Fibroblast of villous mesenchyme (primary cell): ENCODE results near the gene MRPS14. TPM values are rescaled to one million over a fixed set of nuclear protein-coding genes. Genes with fewer than 3 reads are reported as not detected.
"Not testable (repeated sequence)": the region's sequence is repeated elsewhere in the genome, so short reads cannot be mapped to it uniquely, and the experiment has no call there.

ENCODE experiments used
- DNase-seq: peaks from one replicate; pipeline ENCODE4 v3.0.0-alpha.2; 2010; ENCODE audit warnings: low read depth
- H3K4me3 ChIP-seq: 2 replicates; pipeline ENCODE4 v1.5.1; 2011; ENCODE audit warnings: low read depth, mild to moderate bottlenecking, low read length
- CTCF ChIP-seq: IDR thresholded peaks from 2 replicates; pipeline ENCODE4 v1.5.1; 2012; ENCODE audit warnings: low read depth, mild to moderate bottlenecking, low read length; ENCODE audit not compliant: insufficient read depth
- total RNA-seq: library from RNA; depleted of rRNA; stranded (reverse); fragments of >200 nt; gene quantifications from 2 replicates; pipeline ENCODE4 v1.2.3, GENCODE V29; 2012

The MRPS14 gene
- total RNA-seq, 1 donor, result 25.9 TPM

- DNase-seq, result no peak
- no peak for TF ChIP-seq CTCF
- no peak overlapping the region for H3K4me3 ChIP-seq
These were observed 1.5 kb upstream of the MRPS14 start for GRCh38 chr1:175024773-175025172.

DNA sequence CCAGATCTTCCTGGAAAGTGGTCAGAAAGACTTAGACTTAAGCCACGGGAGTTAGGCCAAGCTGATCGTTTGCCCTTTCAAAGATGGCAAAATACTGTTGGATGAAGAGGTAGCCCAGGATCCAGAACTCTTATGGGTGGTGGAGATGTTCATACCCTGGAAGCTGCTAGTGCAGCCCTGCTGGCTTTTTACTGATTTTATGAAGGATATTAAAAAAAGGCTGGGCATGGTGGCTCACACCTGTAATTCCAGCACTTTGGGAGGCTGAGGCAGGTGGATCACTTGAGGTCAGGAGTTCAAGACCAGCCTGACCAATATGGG lies 657 bp upstream of the MRPS14 start:
- not testable (repeated sequence) for DNase-seq
- peak overlapping the region; percentile 75 for H3K4me3 ChIP-seq

GRCh38 chr1:175019524-175019923 lies 3.7 kb downstream of the MRPS14 start:
- TF ChIP-seq CTCF, result no peak
- H3K4me3 ChIP-seq, result no peak overlapping the region
- no peak for DNase-seq

GRCh38 chr1:175015243-175015642 lies 8.0 kb downstream of the MRPS14 start:
- DNase-seq, result peak; percentile 75
- no peak overlapping the region for H3K4me3 ChIP-seq
- no peak for TF ChIP-seq CTCF

DNA sequence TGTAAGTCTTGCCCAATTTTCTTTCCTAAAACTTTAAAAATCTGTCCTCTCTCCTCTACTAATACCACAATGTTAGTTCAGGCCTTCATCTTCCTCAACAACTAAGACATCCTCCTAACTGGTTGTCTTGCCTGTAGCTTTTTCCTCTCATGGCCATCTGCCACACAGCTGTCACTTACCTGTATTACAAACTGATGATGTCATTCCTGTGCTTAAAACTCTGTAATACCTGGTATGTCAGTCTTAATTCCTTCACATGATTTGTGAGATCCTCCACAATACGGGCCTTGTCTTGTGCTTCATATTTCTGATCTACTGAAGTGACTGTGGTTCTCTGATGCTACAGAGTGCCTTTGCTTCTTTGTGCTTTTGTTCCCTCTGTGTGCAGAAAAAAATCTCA lies 9.8 kb downstream of the MRPS14 start:
- H3K4me3 ChIP-seq, result no peak overlapping the region
- no peak for TF ChIP-seq CTCF
- no peak for DNase-seq

DNA sequence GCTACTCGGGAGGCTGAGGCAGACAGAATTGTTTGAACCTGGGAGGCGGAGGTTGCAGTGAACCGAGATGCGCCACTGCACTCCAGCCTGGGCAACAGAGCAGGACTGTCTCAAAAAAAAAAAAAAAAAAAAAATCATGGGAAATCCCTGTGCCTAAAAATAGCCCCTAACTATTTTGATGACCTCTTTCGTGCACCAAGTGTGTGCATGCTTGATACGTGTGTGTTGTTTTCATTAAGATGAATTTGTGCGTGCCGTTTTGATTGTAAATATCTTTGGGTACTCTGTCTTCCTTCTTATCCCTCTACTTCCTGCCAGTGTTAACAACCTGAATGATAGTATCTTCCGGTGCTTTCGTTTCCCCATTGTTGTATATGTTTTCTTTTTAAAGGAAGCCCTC lies 13.7 kb downstream of the MRPS14 start:
- DNase-seq, result no peak
- TF ChIP-seq CTCF, result no peak
- no peak overlapping the region for H3K4me3 ChIP-seq

- DNase-seq, result no peak
- H3K4me3 ChIP-seq, result no peak overlapping the region
- TF ChIP-seq CTCF, result no peak
These were observed 18.0 kb downstream of the MRPS14 start for GRCh38 chr1:175005085-175005783.
